Measurements from ENCODE around the gene ATOH7. TPM values are rescaled to one million over a fixed set of nuclear protein-coding genes. Genes with fewer than 3 reads are reported as not detected.

Gene ATOH7
- total RNA-seq, 1 experiment from 2014 or later = 0.31 TPM

- no peak for TF ChIP-seq PRDM15 (CRISPR knock-in tag; IDR thresholded peaks at IDR 0.05)
- no peak for TF ChIP-seq HMGA2 (CRISPR knock-in tag; IDR thresholded peaks at IDR 0.05)
These were observed 8.3 kb downstream of the ATOH7 start (continued) for GRCh38 chr10:68223535-68224165.

- ChIA-PET POLR2A (no interaction called here), CTCF (interaction anchor here (0.5 to 2.5 kb wide), 2 partner anchors 10 to 110 kb away, joined by 4 to 16 read pairs; partner anchors contain the start of gene HNRNPH3)
- no peaks in the 10 kb centered on the region for H3K4me1 Mint-ChIP-seq
- TF ChIP-seq ZNF219 (CRISPR knock-in tag; IDR thresholded peaks at IDR 0.05; ENCODE audit: borderline replicate concordance) (no peak), ZNF263 (CRISPR knock-in tag; IDR thresholded peaks at IDR 0.05; ENCODE audit: low read depth) (no peak), ZBTB21 (CRISPR knock-in tag; IDR thresholded peaks at IDR 0.05; ENCODE audit: borderline replicate concordance) (no peak), EMX1 (CRISPR knock-in tag; IDR thresholded peaks at IDR 0.05) (no peak)
- H3K27ac Mint-ChIP-seq = no peak overlapping the region
- DNase-seq (ENCODE audit: low spot score) (no peak), ATAC-seq (no peak)
- H3K9me3 Mint-ChIP-seq = no peaks in the 10 kb centered on the region
- H3K4me3 Mint-ChIP-seq = no peak overlapping the region
- no peaks in the 10 kb centered on the region for H3K36me3 Mint-ChIP-seq
- no peaks in the 10 kb centered on the region for H3K27me3 Mint-ChIP-seq (ENCODE audit: low read depth)
These were observed 9.5 kb downstream of the ATOH7 start for GRCh38 chr10:68222391-68222790.

- TF ChIP-seq SP1 (CRISPR knock-in tag; conservative IDR thresholded peaks at IDR 0.05) = no peak
- no peak for TF ChIP-seq ZBTB21 (CRISPR knock-in tag; IDR thresholded peaks at IDR 0.05; ENCODE audit: borderline replicate concordance)
- no peak for TF ChIP-seq ZNF232 (CRISPR knock-in tag; IDR thresholded peaks at IDR 0.05)
- no peak for TF ChIP-seq ZNF416 (CRISPR knock-in tag; IDR thresholded peaks at IDR 0.05)
- no peak for TF ChIP-seq FOXK1 (CRISPR knock-in tag; IDR thresholded peaks at IDR 0.05)
- no peak for TF ChIP-seq E2F5 (CRISPR knock-in tag; IDR thresholded peaks at IDR 0.05)
- no peak for TF ChIP-seq SMAD4 (CRISPR knock-in tag; IDR thresholded peaks at IDR 0.05)
- TF ChIP-seq RORB (CRISPR knock-in tag; IDR thresholded peaks at IDR 0.05) = no peak
- TF ChIP-seq NR3C1 (CRISPR knock-in tag; conservative IDR thresholded peaks at IDR 0.05; ENCODE audit: low read depth) = no peak
- no peak for TF ChIP-seq EMX1 (CRISPR knock-in tag; IDR thresholded peaks at IDR 0.05)
- no peak for TF ChIP-seq JUN (CRISPR knock-in tag; IDR thresholded peaks at IDR 0.05)
- no peak for TF ChIP-seq SMAD3 (CRISPR knock-in tag; IDR thresholded peaks at IDR 0.05; ENCODE audit: borderline replicate concordance)
- no peak for TF ChIP-seq ZNF317 (CRISPR knock-in tag; IDR thresholded peaks at IDR 0.05; ENCODE audit: borderline replicate concordance, low read depth)
- no peak for TF ChIP-seq ZMAT4 (CRISPR knock-in tag; IDR thresholded peaks at IDR 0.05)
- Mint-ChIP-seq H3K27ac (no peak overlapping the region), H3K27me3 (ENCODE audit: low read depth) (no peaks in the 10 kb centered on the region), H3K36me3 (no peaks in the 10 kb centered on the region), H3K4me1 (no peaks in the 10 kb centered on the region), H3K4me3 (no peak overlapping the region), H3K9me3 (no peaks in the 10 kb centered on the region)
- ATAC-seq (no peak), DNase-seq (ENCODE audit: low spot score) (no peak)
- CTCF ChIA-PET = interaction anchor here (1.4 kb wide), 1 partner anchor 81 kb away, joined by 5 read pairs; no protein-coding TSS in a partner anchor
- POLR2A ChIA-PET = no interaction called here
These were observed 10.7 kb downstream of the ATOH7 start for GRCh38 chr10:68221196-68221595.
